ENCODE measurements around the gene MTLN.
A peak's percentile ranks its signal among the peaks of the same experiment; 100 is the strongest.
"Not testable (repeated sequence)": the region's sequence is repeated elsewhere in the genome, so short reads cannot be mapped to it uniquely, and the experiment has no call there.

Gene MTLN

GRCh38 chr2:110211938-110212858 lies at the start of gene MTLN:
TSS of gene MTLN (minus strand) at chr2:110212547. CDS start at chr2:110212525, 22 bp downstream.
- DNase-seq (ENCODE audit: low spot score): peak; percentile 77

- DNase-seq (ENCODE audit: low spot score): not testable (repeated sequence)
Measured at GRCh38 chr2:110261910-110262309, 49.6 kb upstream of the MTLN start.

- not testable (repeated sequence) for DNase-seq (ENCODE audit: low spot score)
Measured at GRCh38 chr2:110248081-110248795, 35.9 kb upstream of the MTLN start.

DNA sequence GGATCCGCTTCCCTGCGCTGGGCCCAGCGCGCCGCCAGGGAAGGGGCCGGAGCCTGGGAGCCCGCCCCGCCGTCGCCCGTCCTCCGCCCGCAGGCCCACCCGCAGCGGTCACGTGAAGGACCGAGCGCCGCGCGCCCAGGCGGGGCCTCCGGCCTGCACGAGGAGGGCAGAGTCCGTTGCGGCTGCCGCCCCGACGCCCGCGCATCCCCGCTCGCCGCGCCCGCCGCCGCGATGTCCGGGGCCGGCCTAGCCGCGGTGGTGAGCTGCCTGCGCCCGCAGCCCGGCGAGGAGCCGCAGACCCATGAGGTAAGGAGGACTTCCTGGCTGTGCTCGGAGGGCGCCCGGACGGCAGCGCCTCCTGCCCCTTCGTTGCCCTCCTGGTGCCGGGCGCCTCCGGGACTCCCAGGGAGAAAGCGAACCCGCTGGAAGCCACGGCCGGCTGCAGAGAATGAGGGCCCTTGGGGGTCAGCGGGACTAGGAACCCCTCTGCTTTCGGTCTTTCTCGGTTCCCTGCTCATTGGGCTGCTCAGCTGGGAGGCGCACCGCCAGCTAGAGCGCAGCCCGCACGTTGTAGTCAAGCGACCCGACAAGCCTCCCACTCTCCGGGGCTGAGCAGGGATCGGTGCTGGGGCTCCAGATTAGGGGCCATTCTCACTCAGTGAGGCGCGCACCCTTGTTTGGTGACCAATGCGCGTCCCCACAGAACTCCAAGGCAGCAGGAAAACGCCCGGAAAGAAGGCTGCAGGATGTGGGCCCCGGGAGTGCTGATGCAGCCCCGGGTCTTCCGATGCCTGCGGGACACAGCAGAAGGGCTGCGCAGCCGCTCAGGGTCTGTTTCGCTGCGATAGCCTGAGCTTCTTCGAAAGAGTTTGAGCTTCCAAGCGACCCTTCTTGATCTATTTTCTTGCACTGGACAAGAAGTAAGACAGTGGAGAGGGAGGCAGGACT lies 33.4 kb upstream of the MTLN start:
- DNase-seq (ENCODE audit: low spot score): not testable (repeated sequence)

GRCh38 chr2:110243283-110243682 lies 30.9 kb upstream of the MTLN start:
- DNase-seq (ENCODE audit: low spot score): not testable (repeated sequence)

DNA sequence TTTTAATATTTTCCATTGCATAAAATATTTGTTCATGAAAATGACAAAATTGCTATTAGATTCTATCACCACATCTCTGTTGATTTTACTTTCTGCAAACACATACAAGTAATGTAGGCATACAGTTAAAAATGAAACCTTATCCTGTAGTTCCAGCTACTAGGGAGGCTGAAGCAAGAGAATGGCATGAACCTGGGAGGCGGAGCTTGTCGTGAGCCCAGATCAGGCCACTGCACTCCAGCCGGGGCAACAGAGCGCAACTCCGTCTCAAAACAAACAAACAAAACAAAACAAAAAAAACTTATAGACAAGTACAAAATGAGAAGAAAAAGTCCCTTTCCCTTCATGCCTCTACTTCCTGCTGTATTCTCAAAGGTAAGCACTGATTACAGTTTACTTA lies 22.2 kb upstream of the MTLN start:
- not testable (repeated sequence) for DNase-seq (ENCODE audit: low spot score)

- not testable (repeated sequence) for DNase-seq (ENCODE audit: low spot score)
Measured at GRCh38 chr2:110229886-110230285, 17.5 kb upstream of the MTLN start.

DNA sequence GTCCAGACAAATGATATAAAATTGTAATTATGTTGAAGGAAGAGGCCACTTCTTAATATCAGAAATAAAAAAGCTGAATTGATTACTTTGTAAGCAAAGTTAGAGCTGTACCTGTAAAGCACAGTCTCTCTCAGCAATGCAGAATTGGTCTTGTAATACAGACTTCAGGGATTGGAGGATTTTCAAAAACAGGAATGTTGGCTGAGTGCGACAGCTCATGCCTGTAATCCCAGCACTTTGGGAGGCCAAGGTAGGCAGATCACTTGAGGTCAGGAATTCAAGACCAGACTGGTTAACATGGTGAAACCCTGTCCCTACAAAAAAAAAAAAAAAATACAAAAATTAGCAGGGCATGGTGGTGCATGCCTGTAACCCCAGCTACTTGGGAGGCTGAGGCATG lies 10.3 kb upstream of the MTLN start:
- not testable (repeated sequence) for DNase-seq (ENCODE audit: low spot score)

GRCh38 chr2:110221938-110222337 lies 9.6 kb upstream of the MTLN start:
- no peak for DNase-seq (ENCODE audit: low spot score)

GRCh38 chr2:110220190-110220564 lies 7.8 kb upstream of the MTLN start:
- DNase-seq (ENCODE audit: low spot score): no peak

- DNase-seq (ENCODE audit: low spot score): no peak
Measured at GRCh38 chr2:110219496-110220189, 7.3 kb upstream of the MTLN start.

DNA sequence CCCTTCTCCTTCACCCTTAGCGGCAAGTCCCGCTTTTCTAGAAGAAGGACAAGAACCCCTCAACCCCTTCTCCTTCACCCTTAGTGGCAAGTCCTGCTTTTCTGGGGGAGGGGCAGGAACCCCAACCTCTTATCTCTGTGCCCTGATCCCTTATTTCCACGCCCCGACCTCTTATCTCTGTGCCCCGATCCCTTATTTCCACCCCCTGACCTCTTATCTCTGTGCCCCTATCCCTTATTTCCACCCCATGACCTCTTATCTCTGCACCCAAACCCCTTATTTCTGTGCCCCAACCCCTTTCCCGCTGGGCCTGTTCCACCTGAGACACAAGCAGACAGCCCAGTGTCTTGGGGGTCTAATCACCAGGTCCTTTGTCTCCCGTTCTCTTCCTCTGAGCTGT lies 6.5 kb upstream of the MTLN start:
- not testable (repeated sequence) for DNase-seq (ENCODE audit: low spot score)

GRCh38 chr2:110216803-110217202 lies 4.5 kb upstream of the MTLN start:
- no peak for DNase-seq (ENCODE audit: low spot score)

DNA sequence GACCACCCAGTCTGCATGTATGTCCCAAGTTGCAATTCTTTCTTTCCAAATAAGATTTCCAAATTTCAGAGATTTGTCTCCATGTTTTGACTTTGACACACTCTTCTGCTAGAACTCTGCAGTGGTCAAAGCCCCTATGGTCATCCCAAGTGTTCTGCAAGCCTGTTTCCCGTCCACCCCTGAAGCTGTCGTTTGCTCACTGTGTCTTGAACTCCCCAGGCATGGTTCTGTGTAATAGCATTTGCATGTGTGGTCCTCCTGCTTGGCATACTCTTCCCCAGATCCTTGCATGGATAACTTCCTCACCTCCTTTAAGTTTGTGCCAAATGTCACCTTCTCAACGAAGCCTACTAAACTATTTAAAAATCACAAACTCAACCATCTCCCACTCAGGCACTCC lies 3.9 kb upstream of the MTLN start:
- no peak for DNase-seq (ENCODE audit: low spot score)

GRCh38 chr2:110215566-110216158 lies 3.3 kb upstream of the MTLN start:
- DNase-seq (ENCODE audit: low spot score): no peak

DNA sequence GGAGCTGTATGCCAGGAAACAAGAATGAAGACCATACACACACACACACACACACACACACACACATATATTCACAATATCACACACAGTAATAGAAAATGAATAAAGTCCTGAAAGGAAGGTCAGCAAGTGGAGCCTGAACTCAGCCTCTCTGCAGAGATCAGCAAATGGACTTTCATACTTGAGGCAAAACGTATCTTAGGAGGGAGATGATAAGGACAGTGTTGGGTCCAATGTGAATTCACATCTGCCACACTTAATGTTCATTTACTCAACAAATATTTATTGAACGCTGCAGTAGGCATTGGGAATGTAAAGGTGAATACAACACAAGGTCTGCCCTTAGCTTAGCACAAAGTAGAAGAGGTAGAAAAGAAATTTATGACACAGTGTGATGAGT lies 2.7 kb upstream of the MTLN start:
- no peak for DNase-seq (ENCODE audit: low spot score)

GRCh38 chr2:110213522-110213921 lies 1.2 kb upstream of the MTLN start:
- not testable (repeated sequence) for DNase-seq (ENCODE audit: low spot score)

- DNase-seq (ENCODE audit: low spot score): no peak
Measured at GRCh38 chr2:110205660-110206455, 6.5 kb downstream of the MTLN start.

DNA sequence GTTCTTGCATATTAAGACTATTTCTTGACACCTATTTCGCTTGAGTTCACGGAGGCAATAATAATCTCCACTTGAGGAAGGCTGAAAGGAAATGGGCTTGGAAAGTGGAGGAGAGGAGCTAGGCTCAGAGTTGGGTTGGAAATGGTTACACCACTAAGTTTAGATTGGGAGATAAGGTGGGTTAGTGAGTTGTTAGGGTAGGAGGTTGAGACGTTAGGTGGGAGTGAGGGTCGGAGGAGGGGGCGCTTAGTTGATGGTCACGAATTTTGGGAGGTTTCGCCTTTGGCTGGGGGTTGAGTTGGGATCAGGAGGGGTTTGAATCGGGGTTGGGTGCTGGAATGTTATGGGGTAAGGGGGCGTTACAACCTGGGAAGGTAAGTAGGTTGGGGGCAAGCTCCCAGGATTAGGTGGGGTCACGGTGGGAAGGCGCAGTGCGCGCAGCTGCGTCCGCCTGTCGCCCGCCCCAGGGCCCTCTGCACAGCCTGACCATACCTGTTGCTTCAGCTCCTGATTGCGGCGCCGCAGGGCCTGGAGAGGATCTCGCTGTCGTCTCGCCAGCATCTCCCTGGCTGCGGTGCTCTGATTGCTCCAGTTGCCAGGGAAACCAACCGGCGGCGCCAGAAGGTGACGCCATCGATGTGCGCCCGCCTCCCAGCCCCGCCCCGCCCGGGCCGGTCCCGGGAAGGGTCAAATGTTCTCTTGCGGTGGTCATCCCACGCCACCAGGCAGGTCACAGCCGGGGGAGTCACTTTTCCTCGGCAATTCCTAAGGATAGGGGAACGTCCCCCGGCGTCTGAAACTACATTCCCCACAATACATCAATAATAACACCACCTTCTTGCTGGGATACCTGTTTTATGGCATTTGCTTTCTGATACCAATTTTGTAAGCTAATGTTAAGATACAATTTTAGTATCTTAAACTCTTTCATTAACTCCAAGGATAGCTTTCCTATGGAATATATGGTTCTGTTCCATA lies 7.7 kb downstream of the MTLN start, which contains the start of gene NPHP1:
NPHP1 (minus strand) TSS at position 606 of the 978 bp plus-strand sequence; CDS start at position 561, 45 bp downstream.
- DNase-seq (ENCODE audit: low spot score): peak; percentile 73
